A549 (cell line): ENCODE results near the gene CD151.

Experiments
- BHLHE40 ChIP-seq: IDR thresholded peaks from 2 replicates; pipeline ENCODE4 v1.6.1; 2012; ENCODE audit warnings: low read depth, low read length, inconsistent platforms
- MAFK ChIP-seq: fragments of 450-650 bp; IDR thresholded peaks from 2 replicates; pipeline ENCODE4 v1.6.1; 2014; ENCODE audit not compliant: partially characterized antibody
- POLR2A ChIP-seq: IDR thresholded peaks from 2 replicates; pipeline ENCODE4 v1.6.1; 2012; ENCODE audit warnings: mild to moderate bottlenecking, low read length
- TP53 ChIP-seq: fragments of 250-450 bp; sonication (Bioruptor Pico); IDR thresholded peaks from 2 replicates; pipeline ENCODE4 v1.5.0; 2021; ENCODE audit warnings: mild to moderate bottlenecking, moderate library complexity
- TF ChIP-seq, protein P1 (sequence below): fragments of 200-600 bp; sonication (generic); IDR thresholded peaks from 2 replicates; pipeline ENCODE4 v1.6.1; 2016; ENCODE audit warnings: antibody characterized with exemption, mild to moderate bottlenecking, moderate library complexity
- TF ChIP-seq, protein P2 (sequence below): fragments of >200 bp; sonication (Bioruptor Twin); formaldehyde crosslinking; IDR thresholded peaks from 3 replicates; pipeline ENCODE4 v1.5.1; 2016
- TF ChIP-seq, protein P3 (sequence below): fragments of 450-650 bp; IDR thresholded peaks from 2 replicates; pipeline ENCODE4 v1.6.1; 2014; ENCODE audit warnings: antibody characterized with exemption

GRCh38 chr11:872799-873198, 40.0 kb downstream of the CD151 start:
- TF ChIP-seq, protein P1, sequence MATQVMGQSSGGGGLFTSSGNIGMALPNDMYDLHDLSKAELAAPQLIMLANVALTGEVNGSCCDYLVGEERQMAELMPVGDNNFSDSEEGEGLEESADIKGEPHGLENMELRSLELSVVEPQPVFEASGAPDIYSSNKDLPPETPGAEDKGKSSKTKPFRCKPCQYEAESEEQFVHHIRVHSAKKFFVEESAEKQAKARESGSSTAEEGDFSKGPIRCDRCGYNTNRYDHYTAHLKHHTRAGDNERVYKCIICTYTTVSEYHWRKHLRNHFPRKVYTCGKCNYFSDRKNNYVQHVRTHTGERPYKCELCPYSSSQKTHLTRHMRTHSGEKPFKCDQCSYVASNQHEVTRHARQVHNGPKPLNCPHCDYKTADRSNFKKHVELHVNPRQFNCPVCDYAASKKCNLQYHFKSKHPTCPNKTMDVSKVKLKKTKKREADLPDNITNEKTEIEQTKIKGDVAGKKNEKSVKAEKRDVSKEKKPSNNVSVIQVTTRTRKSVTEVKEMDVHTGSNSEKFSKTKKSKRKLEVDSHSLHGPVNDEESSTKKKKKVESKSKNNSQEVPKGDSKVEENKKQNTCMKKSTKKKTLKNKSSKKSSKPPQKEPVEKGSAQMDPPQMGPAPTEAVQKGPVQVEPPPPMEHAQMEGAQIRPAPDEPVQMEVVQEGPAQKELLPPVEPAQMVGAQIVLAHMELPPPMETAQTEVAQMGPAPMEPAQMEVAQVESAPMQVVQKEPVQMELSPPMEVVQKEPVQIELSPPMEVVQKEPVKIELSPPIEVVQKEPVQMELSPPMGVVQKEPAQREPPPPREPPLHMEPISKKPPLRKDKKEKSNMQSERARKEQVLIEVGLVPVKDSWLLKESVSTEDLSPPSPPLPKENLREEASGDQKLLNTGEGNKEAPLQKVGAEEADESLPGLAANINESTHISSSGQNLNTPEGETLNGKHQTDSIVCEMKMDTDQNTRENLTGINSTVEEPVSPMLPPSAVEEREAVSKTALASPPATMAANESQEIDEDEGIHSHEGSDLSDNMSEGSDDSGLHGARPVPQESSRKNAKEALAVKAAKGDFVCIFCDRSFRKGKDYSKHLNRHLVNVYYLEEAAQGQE = no peak
- TF ChIP-seq TP53 (CRISPR knock-in tag) (no peak), BHLHE40 (no peak), POLR2A (no peak), MAFK (no peak)
- TF ChIP-seq, protein P2, sequence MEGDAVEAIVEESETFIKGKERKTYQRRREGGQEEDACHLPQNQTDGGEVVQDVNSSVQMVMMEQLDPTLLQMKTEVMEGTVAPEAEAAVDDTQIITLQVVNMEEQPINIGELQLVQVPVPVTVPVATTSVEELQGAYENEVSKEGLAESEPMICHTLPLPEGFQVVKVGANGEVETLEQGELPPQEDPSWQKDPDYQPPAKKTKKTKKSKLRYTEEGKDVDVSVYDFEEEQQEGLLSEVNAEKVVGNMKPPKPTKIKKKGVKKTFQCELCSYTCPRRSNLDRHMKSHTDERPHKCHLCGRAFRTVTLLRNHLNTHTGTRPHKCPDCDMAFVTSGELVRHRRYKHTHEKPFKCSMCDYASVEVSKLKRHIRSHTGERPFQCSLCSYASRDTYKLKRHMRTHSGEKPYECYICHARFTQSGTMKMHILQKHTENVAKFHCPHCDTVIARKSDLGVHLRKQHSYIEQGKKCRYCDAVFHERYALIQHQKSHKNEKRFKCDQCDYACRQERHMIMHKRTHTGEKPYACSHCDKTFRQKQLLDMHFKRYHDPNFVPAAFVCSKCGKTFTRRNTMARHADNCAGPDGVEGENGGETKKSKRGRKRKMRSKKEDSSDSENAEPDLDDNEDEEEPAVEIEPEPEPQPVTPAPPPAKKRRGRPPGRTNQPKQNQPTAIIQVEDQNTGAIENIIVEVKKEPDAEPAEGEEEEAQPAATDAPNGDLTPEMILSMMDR = no peak
- TF ChIP-seq, protein P3, sequence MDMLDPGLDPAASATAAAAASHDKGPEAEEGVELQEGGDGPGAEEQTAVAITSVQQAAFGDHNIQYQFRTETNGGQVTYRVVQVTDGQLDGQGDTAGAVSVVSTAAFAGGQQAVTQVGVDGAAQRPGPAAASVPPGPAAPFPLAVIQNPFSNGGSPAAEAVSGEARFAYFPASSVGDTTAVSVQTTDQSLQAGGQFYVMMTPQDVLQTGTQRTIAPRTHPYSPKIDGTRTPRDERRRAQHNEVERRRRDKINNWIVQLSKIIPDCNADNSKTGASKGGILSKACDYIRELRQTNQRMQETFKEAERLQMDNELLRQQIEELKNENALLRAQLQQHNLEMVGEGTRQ = no peak
